Activated T-helper 1 cell treated with Interleukin-2 at 50 U/mL for 16 hours (primary cell): ENCODE data around the gene AUTS2.

Experiments used
- DNase-seq: peaks from one replicate; pipeline ENCODE4 v3.0.0-alpha.2; 2020; ENCODE audit warnings: low read depth

The AUTS2 gene

DNA sequence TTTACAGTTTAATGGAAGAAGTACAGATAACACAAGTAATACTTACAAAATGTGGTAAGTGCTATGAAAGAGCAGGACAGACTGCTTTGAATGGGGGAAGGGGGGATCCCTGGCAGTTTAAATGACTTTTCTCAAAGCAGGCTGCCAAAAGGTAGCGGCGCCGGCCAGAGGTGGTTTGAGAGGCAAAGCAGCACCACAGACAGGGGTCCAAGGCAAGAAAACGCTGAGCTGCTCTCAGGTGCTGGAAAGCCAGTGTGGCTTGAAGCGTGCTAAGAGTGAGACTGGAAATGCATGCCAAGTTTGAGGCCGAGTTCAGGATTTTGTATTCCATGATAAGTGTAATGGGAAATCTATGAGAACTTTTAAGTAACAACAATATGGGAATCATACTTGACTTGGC lies 437.7 kb downstream of the AUTS2 start:
- DNase-seq = no peak

DNA sequence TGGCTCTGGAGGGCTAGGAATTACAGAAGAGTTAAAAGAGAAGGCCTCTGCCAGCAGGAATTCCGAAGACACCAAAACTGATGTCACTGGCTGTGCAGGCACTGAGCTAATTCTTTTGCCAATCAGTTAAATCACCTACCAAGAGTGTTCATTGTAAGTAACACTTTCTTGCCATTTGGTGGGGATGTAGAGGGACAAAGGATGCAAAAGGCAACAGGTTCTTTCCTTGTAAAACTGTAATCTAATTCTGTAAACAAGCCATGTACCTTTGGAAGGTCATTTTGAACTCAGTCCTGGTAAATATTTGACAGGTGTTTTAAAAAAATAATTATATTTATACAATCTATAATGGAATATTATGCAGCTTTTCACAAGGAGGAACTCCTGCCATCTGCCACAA lies 438.4 kb downstream of the AUTS2 start:
- no peak for DNase-seq

DNA sequence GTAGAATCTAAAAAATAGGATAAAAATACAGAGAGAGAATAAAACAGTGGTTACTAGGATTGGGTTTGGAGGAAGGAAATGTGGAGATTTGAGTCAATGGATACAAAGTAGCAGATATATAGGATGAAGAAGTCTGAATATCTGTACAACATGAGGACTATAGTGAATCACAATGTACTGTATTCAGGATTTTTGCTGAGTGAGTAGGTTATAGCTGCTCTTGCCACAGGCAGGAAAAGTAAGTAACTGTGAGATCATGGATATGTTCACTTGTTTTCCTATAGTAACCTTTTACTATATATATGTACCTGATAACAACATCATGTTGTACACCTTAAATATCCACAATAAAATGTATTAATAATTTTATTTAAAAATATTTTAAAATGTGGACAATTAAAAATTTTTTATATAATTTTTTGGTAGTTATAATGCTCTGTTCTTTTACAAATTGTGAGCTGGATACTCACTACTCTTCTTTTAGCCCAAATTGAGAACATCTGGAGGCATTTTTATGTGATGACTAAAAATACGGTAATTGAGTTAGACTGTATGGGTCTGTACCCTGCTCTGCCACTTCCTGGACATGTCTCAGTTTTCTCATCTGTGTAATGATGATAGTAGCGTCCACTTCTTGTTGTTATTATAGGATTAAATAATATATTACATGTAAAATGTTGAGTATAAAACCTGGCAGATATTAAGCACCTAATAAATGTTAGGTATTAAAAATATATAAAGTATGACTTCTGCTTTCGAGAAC lies 439.1 kb downstream of the AUTS2 start:
- DNase-seq = no peak

DNA sequence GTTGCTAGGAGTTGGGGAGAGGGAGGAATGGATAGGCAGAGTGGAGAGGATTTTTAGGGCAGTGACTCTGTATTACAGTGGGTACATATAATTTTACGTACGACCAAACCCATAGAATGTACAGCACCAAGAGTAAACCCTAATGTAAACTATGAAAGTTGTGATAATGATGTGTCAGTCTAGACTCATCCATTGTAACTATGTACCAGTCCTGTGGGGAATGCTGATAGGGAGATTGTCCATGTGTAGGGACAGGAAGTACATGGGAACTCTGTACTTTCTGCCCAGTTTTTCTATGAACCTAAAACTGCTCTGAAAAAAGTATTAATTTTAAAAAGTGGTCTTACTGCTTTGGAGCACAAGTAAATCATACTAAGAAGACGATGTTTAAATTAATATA lies 441.8 kb downstream of the AUTS2 start:
- no peak for DNase-seq

DNA sequence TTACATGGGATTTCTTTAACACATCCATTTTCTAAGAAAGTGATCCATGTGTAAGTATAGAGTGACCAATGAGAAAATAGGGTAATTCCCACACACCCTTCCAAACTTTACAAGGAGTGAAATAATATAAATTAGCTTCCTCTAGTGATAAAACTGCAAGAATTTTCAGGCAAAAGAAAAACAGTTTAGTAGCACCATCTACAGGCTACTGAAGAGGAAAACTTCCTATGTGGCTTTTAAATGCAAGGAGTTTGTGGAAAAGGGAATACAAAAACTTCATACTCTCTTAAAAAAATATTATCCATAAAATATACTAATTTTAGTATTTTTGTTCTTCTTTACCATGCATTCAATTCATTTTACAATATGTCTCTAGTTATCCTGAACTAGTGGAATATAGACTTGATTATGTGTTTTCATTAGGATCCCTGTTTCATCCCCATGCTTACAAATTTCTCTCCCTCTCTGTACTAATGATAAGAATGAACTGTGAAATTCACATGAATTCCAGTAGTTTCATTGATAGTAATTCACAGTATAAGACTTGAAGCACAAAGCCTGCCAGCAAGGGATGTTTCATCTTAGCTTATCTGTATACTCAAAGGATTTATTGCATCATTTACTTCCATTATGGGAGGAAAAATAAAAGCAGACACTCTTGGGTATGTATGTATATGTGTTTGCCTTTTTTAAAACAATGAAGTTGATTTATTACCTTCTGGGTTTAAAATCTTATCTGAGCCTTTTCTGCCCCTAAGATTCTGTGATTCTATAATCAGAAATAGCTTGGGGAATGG lies 442.9 kb downstream of the AUTS2 start:
- no peak for DNase-seq

DNA sequence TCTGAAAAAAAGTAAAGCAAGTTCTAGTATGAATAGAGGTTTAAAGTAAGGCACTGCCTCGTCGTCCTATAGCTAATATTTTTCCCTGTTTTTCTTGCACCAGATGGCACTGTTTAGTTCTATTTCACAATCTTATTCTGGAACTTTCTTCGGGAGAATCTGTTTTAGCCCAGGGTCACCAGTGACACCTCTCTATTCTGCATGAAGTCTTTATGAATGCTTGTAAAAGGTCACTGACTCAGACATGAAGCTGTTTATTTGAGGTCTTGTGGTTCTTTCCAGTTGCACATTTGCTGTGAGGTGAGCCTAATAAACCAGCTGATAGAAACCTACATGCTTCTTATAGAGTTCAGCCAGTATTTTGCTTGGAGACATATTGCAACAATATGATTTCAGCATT lies 444.3 kb downstream of the AUTS2 start:
- no peak for DNase-seq

DNA sequence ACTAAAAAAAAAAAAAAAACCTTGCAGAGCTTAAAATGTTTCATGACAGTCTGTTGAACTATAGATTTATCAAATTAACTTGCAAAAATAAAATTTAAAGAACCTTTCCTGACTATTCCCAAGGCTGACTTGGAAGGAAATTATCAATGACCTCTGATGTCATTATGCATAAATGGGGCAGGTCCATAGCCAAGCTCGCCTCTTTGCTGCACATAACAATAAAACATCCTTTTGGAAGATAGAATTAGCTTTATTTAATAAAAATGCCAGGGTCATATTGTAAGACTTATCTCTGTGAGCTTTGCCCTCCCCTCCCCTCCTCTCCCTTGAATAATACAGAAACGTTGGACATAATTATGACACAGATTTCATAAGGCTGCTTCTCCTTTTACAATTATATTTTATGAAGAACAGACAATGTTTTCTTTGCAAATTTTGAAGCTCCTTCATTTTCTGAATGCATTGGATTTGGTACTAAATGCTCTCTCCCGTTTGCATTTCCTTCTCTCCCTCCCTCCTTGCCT lies 444.8 kb downstream of the AUTS2 start:
- no peak for DNase-seq

DNA sequence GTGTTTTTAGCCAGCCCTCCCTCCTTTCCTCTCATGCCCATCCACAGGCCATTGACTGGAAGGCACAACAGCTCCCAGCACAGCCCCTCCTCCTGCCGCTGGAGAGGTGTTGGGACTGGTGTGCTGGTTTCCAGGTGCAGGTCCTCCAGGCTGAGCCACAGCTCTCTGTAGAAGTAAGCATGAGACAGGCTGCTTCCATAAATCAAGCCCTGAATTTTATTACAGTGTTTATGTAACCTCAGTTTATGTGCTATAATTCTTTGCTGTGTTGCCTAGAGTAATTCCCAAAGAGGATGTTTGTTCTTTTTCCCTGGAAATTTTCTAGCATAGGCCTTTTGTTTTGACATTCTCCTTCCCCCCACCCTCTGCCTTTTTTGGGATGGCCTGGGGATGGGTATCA lies 445.8 kb downstream of the AUTS2 start:
- no peak for DNase-seq

DNA sequence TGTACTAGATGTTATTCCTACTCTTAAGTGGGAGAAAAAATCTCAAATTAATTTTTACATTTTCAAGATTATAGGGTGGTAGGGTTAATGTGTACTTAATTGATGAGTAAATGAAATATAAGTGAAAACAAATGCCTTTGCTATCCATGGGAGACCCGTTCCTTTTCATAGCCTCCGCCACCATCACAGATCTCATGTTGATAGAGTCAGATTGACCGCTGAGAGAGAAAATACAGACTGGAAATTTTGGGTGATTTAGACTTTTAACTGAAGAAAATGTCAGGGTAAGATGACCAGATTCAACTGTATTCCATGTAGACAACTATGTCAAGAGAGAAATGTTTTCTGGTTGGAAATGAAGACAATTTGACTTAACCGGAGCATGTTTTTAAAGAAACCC lies 446.2 kb downstream of the AUTS2 start:
- no peak for DNase-seq

DNA sequence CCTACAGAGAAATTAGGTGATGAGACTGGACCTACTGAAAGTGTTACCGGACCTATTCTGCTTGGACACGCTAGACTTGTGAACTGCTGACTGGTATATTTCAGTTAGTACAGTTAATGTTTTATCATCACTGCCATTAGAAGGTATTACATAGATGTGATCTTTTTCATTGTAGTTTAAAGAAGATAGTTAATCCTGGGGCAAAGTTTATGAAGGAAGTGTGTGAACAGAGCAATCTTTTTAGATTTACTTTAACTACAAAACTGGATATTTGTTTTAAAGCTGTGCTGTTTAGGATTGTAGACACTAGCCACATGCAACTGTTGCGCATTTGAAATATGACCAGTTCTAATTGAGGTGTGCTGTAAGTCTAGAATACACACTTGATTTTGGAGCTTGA lies 446.7 kb downstream of the AUTS2 start:
- no peak for DNase-seq

DNA sequence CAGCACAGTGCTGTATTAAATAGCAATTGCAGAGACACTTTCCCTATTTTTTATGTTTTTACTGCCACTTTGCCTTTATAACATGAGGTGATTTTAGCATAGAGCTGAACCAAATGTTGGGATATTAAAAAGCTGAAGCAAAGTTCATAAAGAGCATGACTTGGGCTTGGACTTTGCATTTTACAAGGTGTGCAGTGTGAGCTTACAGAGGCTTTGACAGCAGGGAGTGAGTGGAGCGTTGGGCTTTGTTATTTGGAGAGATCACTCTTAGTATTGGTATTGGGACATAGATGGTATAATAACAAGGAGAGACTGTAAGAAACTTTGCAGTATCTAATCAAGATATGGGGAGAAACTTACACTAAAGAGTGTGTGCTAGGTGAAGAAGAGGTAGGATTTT lies 449.1 kb downstream of the AUTS2 start:
- DNase-seq = no peak

DNA sequence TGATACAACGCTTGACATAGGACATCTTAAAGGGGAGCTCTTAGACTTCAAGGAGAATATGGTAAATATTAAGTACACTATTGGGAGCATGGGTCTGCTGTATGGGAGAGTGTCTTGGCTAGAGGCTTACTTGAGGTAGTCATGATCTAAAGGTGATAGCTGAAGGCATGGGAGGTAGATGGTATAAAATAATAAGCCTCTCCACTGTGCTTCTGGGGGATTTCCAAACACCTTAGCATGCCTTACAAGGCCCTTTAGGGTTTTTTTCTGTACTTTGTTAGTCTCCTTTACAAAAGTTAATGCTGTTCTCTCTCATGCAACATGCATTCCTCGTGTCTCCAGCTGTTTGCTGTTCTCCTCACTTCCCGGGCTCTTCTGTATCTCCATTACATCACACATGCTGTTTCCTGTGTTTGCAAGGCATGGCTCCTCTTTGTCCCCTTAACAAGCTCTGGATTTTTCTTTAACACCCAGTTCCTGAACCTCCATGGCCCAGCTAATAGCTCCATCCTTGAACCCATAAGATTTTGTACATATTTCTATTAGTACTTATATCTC lies 449.7 kb downstream of the AUTS2 start:
- no peak for DNase-seq

DNA sequence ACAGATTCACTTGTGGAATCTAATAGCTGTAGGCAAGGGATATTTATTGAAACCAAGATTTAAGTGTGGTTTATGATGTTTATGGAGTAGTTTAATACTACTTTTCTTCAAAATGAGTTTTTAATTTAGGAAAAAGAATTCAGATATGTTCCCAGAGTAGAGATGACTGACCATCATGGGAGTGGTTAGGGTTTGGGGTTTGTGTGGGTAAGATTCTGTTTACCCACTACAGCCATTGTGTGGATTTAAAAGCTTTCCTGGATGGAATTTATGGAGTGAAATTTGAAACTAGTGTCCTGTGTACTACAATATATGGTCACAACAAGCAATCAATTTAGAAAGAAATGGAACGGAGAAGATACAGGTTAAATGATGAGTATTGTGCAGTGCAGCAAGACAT lies 453.5 kb downstream of the AUTS2 start:
- no peak for DNase-seq

DNA sequence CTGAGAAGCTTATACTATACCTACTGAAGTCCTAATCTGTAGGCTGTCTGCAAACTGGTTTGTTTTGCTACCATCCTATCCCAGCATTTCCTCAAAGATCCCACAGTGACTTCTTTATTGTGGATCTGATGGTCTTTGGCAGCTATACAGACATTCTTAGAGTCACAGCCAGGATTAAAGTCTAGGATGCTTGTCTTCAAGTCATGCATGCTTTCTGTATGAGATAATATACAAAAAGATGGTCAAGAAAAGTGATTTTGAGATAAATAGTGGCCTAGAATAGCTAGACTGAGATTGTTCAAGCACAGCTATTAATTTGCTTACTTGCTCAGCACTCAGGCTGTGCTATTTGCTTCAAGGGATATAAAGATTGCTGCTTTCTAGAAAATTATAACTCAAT lies 454.4 kb downstream of the AUTS2 start:
- no peak for DNase-seq

DNA sequence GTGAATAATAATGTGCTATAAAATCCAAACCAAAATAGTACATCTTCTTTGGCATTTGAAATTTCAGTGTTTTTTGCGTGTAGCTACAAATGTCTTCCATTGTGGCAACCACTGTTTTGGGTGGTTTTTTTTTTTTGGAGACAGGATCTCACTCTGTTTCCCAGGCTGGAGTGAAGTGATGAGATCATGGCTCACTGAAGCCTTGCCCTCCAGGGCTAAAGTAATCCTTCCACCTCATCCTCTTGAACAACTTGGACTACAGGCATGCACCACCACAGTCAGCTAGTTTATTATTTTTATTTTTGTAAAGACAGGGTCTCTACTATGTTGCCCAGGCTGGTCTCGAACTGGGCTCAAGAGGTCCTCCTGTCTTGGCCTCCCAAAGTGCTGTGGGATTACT lies 455.1 kb downstream of the AUTS2 start:
- no peak for DNase-seq

DNA sequence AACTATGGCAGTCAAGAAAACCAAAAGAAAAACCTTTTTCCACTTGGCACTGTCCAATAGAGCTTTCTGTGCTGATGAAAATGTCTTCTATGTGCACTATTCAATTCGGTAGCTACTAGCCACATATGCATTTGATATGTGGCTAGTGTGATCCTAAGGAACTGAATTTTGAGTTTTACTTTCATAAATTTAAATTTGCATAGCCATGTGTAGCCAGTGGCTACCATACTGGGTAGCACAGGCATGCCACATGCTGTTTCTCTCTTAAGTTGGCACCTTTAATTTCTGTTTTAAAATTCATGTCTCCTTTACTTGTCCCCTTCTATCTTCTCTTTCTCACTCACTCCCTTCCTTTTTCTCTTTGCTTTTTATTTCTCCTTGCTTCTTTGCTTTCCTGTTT lies 455.7 kb downstream of the AUTS2 start:
- DNase-seq = no peak

DNA sequence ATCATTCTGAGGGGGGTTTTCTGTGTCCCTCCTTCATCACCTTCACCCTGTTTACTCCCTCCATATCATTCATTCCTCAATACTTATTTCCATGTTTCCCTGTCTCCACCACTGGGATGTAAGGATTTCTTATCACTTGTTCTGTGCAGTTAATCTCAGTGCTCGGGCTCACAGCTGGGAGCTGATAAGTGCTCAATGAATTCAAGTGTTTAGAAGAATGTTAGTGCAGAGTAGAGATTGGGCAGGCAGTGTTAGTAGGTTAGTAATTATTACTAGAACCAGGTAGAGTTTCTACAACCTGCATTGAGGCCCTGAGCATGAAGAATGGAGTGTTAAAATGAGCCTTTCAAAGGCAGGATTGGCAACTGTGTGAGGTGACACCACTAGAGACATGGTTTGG lies 458.1 kb downstream of the AUTS2 start:
- DNase-seq = no peak

DNA sequence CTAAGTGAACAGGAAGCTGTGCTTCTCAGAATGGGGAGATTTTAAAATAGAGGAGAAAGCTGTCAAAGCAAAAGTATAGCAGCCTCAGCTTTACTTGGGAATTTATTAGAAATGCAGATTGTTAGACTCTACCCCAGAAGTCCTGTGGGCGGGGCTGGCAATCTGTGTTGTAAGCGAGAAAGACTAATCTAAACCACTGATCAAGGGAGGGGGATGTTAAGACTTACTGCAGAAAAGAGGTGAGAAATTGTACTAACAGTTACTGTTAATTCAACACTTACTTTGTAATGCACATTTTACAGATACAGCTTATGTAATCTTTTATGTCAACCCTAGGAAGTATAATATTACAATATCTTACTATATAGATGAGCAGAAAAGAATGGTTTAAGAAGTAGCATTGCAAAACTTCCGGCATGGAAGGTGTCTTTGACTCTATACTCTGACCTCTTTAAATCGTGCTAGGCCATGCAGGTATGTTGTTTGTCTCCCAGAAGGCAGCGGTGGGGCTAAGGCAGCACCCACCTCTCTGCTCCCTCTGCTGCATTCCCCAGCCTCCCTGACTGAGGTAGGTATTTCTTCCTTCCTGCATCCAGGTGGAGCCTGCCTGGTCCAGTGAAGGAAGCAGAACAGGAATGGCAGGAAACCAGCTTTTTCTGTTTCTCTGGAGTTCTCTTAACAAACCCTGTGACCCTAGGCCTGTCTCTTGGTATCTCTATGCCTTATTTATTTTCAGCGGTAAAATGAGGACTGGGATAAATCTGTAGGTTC lies 462.2 kb downstream of the AUTS2 start:
- no peak for DNase-seq

DNA sequence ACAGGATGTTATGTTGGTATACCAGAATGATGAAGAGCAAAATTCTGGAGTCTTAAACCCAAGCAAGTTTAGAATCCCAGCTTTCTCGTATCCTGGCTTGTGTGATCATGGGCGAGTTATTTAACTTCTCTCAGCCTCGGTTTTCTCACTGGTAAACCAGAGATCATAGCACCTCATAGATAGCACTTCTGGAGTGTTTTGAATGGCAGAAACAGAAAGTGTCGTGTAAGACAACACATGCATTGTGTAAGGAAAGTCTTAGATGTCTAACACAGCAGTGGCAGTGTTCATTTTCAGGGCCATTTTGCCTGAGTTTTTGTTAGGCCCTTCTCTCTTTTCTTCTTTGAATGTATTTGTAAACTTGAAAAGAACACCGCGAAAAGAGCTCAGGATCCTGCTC lies 465.1 kb downstream of the AUTS2 start:
- DNase-seq = no peak

DNA sequence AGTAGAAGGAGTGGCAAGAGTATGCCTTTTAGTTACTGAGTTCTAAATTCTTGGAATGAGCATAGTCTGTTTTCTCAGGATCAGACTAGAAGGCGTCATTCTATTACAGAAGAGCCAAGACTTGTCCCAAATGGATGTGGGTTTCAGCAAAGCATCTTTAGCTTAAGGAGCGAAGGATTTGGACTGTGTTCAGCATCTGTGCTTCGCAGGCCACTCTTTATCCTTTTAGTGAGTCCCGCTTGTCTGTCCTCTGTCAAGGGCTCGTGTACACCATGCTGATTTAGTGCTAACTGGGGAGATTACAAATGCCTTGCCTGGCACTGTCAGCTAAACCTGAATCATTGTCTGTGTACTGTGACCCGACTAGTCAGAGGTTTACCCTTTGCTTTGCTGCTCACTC lies 465.7 kb downstream of the AUTS2 start:
- no peak for DNase-seq

DNA sequence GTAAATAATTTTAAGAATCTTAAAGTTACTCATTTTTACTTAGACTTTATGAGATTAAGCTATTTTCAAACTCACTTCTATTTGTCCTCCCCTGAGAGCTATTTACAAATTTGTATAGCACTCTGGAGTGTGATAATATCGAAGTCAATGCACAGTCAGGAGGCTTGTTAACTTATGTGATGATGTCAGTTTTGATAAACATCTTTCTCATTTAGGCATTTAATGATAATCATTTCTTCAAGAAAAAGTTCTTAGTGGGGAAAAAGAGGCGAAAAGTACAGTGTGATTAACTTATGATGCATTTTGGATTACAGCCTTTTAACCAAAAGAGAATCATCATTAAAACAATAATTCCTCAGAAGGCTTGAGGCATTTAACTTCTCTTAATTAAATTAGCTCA lies 468.6 kb downstream of the AUTS2 start:
- no peak for DNase-seq

DNA sequence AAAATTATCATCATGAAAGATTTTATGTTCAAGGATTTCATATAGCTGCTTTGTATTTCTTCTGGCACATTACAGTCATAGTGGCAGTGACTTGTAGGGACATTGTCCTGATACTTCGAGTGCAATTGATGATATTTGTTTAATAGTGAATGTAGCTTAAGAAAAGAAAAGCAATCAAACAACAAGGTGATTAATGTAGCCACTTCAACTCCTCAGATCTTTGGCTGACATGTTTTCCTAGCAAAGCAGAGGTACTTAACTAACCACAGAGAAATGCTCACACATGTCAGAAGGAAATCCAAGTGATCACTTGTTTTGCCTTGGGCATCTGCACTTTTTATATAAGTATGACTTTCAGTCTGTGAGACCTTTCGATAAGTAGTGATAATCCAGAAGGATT lies 470.3 kb downstream of the AUTS2 start:
- no peak for DNase-seq
